Endodermal cell (in vitro differentiated cells): ENCODE measurements around the gene DAGLA. TPM values are rescaled to one million over a fixed set of nuclear protein-coding genes. Genes with fewer than 3 reads are reported as not detected.

ENCODE experiments used
- DNase-seq: peaks from one replicate; pipeline ENCODE4 v3.0.0-alpha.2; 2017
- H3K27ac ChIP-seq: 2 replicates; pipeline ENCODE4 v1.5.1; 2013; ENCODE audit warnings: mild to moderate bottlenecking, low read depth, low read length, moderate library complexity
- H3K27me3 ChIP-seq: 2 replicates; pipeline ENCODE4 v1.6.1; 2013; ENCODE audit warnings: mild to moderate bottlenecking, low read length, moderate library complexity; ENCODE audit not compliant: insufficient read depth, control insufficient read depth, poor library complexity, severe bottlenecking
- H3K36me3 ChIP-seq: 2 replicates; pipeline ENCODE4 v1.7.0; 2013; ENCODE audit warnings: mild to moderate bottlenecking, low read length, moderate library complexity; ENCODE audit not compliant: control insufficient read depth, insufficient read depth
- H3K4me1 ChIP-seq: one replicate; pipeline ENCODE4 v1.7.0; 2013; ENCODE audit warnings: low read length; ENCODE audit not compliant: control insufficient read depth, insufficient read depth
- H3K4me3 ChIP-seq: 2 replicates; pipeline ENCODE4 v1.5.1; 2013; ENCODE audit warnings: mild to moderate bottlenecking, low read length, moderate library complexity
- H3K9ac ChIP-seq: 2 replicates; pipeline ENCODE4 v1.6.1; 2013; ENCODE audit warnings: mild to moderate bottlenecking, low read length, moderate library complexity; ENCODE audit not compliant: poor library complexity, severe bottlenecking; ENCODE audit errors: extremely low read depth
- H3K9me3 ChIP-seq: 2 replicates; pipeline ENCODE4 v1.6.1; 2013; ENCODE audit warnings: mild to moderate bottlenecking, low read length, moderate library complexity; ENCODE audit not compliant: control insufficient read depth
- H3K27ac Mint-ChIP-seq: 2 replicates; pipeline ENCODE4 v1.8.0; 2020; ENCODE audit warnings: mixed read lengths
- H3K27me3 Mint-ChIP-seq: 2 replicates; pipeline ENCODE4 v1.8.0; 2021; ENCODE audit warnings: mild to moderate bottlenecking, mixed read lengths; ENCODE audit not compliant: insufficient read depth
- H3K36me3 Mint-ChIP-seq: 2 replicates; pipeline ENCODE4 v1.8.0; 2020; ENCODE audit warnings: low read depth, mixed read lengths
- H3K4me1 Mint-ChIP-seq: 2 replicates; pipeline ENCODE4 v1.8.0; 2020; ENCODE audit warnings: mixed read lengths
- H3K4me3 Mint-ChIP-seq: 2 replicates; pipeline ENCODE4 v1.8.0; 2020; ENCODE audit warnings: mild to moderate bottlenecking, moderate library complexity, mixed read lengths
- H3K9me3 Mint-ChIP-seq: 2 replicates; pipeline ENCODE4 v1.8.0; 2020; ENCODE audit warnings: mild to moderate bottlenecking, mixed read lengths
- CTCF ChIP-seq: fragments of 200-600 bp; sonication (generic); conservative IDR thresholded peaks from 2 replicates; pipeline ENCODE4 v1.5.0; 2021; ENCODE audit warnings: antibody characterized with exemption, mild to moderate bottlenecking
- WGBS, 2 experiments: methylation state at CpG; one replicate each; pipeline versions ENCODE4 v1.1.5 to v1.1.7; 2013; ENCODE audit warnings: missing lambda C conversion rate in 2 of 2, mixed read lengths in 1 of 2; ENCODE audit not compliant: insufficient coverage in 1 of 2, insufficient read length in 1 of 2; 5-methylcytosine and 5-hydroxymethylcytosine counted together
- total RNA-seq, 2 donors: library from RNA; stranded (reverse); fragmentation: NEBNext Ultra II Directional in 1 of 2; extraction: Animal tissue kit (Norgen Biotek cat#: 25700) in 1 of 2; gene quantifications; 2 replicates in 1 of 2; 3 replicates in 1 of 2; pipeline ENCODE4 v1.2.1, GENCODE V29; 2021

DAGLA gene
- total RNA-seq, 2 donors from 2014 or later: 5.6 to 8.7 TPM

- peaks cover 5% of the 10 kb centered on the region for H3K4me1 ChIP-seq
- no peak for DNase-seq
- no peak overlapping the region for H3K27ac ChIP-seq
- H3K27me3 Mint-ChIP-seq: no peaks in the 10 kb centered on the region
- no peak overlapping the region for H3K9ac ChIP-seq
- H3K4me3 ChIP-seq: no peak overlapping the region
- H3K36me3 ChIP-seq: no peaks in the 10 kb centered on the region
- no peak overlapping the region for H3K4me3 Mint-ChIP-seq
- WGBS, 2 experiments: 91 to 95% methylated on average over 8 to 11 of the region's 11 CpGs
- H3K9me3 Mint-ChIP-seq: no peaks in the 10 kb centered on the region
- H3K36me3 Mint-ChIP-seq: no peaks in the 10 kb centered on the region
- H3K4me1 Mint-ChIP-seq: peaks cover 11% of the 10 kb centered on the region
- no peaks in the 10 kb centered on the region for H3K9me3 ChIP-seq
- no peak overlapping the region for H3K27ac Mint-ChIP-seq
- H3K27me3 ChIP-seq: no peaks in the 10 kb centered on the region
- TF ChIP-seq CTCF: no peak
These were observed 7.2 kb downstream of the DAGLA start for GRCh38 chr11:61687420-61687819.

- no peaks in the 10 kb centered on the region for H3K27me3 Mint-ChIP-seq
- H3K4me1 Mint-ChIP-seq: peaks cover 11% of the 10 kb centered on the region
- Histone ChIP-seq H3K27ac (no peak overlapping the region), H3K9ac (no peak overlapping the region), H3K9me3 (no peaks in the 10 kb centered on the region), H3K27me3 (no peaks in the 10 kb centered on the region), H3K4me3 (no peak overlapping the region), H3K4me1 (peaks cover 5% of the 10 kb centered on the region), H3K36me3 (no peaks in the 10 kb centered on the region)
- H3K9me3 Mint-ChIP-seq: no peaks in the 10 kb centered on the region
- no peak for TF ChIP-seq CTCF
- no peaks in the 10 kb centered on the region for H3K36me3 Mint-ChIP-seq
- H3K27ac Mint-ChIP-seq: no peak overlapping the region
- H3K4me3 Mint-ChIP-seq: no peak overlapping the region
- WGBS, 2 experiments: 93 to 96% methylated on average over 10 to 16 of the region's 19 CpGs
- DNase-seq: peak; percentile 48
These were observed 8.4 kb downstream of the DAGLA start for GRCh38 chr11:61688365-61689163.

- DNase-seq: no peak
- no peak overlapping the region for H3K27ac ChIP-seq
- H3K27me3 ChIP-seq: no peaks in the 10 kb centered on the region
- no peaks in the 10 kb centered on the region for H3K9me3 ChIP-seq
- Mint-ChIP-seq H3K27me3 (no peaks in the 10 kb centered on the region), H3K4me3 (no peak overlapping the region), H3K4me1 (peaks cover 11% of the 10 kb centered on the region), H3K36me3 (no peaks in the 10 kb centered on the region), H3K27ac (no peak overlapping the region), H3K9me3 (no peaks in the 10 kb centered on the region)
- no peak overlapping the region for H3K4me3 ChIP-seq
- H3K4me1 ChIP-seq: peaks cover 5% of the 10 kb centered on the region
- 93% methylated on average over 3 of the region's 3 CpGs for WGBS, 2 experiments
- no peaks in the 10 kb centered on the region for H3K36me3 ChIP-seq
- TF ChIP-seq CTCF: no peak
- H3K9ac ChIP-seq: no peak overlapping the region
These were observed 8.9 kb downstream of the DAGLA start for GRCh38 chr11:61689164-61689496.
